ENCODE data around the gene ACAD8.

Gene ACAD8

DNA sequence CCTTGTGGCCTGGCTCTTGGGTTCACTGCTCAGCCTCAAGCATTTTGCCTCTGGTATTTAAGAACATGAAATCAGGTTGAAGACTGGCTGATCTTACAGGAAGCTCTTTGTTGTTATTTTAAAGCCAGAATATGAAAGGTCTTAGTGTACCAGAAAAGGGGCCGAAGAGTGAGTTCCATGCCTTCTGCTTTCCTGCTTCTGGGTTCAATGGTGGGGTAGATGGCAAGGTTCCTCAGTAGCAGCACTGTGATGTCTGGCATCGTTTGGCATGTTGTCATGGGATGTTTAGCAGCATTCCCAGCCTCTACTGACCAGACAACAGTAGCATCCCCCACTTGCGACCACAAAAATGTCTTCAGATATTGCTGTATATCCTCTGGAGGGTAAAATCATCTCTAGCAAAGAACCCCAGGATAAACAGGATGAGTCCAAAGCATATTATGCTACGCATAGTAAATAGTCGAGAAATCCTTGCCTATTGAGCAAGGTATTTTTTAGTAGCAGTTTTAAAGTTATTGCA is 26.5 kb upstream of the ACAD8 start:
- Histone ChIP-seq H3K27ac (ENCODE audit: low read depth, low read length) (no peak overlapping the region), H3K4me1 (ENCODE audit: control insufficient read depth in 1 of 2, insufficient read depth in 2 of 2, low read length in 2 of 2) (peaks cover 31 to 35% of the 10 kb centered on the region in 2 donors), H3K4me3 (ENCODE audit: low read depth in 1 of 2, low read length in 2 of 2) (no peak overlapping the region), H3K27me3 (ENCODE audit: control insufficient read depth in 1 of 2, insufficient read depth in 2 of 2, low read length in 2 of 2) (no peaks in the 10 kb centered on the region), H3K36me3 (ENCODE audit: control insufficient read depth in 1 of 2, insufficient read depth in 2 of 2, low read length in 2 of 2) (peaks cover 0 to 6% of the 10 kb centered on the region in 2 donors), H3K9me3 (ENCODE audit: control insufficient read depth in 1 of 2, low read length in 2 of 2) (no peaks in the 10 kb centered on the region), H3K9ac (ENCODE audit: low read depth in 1 of 2, low read length in 2 of 2) (no peak overlapping the region)

DNA sequence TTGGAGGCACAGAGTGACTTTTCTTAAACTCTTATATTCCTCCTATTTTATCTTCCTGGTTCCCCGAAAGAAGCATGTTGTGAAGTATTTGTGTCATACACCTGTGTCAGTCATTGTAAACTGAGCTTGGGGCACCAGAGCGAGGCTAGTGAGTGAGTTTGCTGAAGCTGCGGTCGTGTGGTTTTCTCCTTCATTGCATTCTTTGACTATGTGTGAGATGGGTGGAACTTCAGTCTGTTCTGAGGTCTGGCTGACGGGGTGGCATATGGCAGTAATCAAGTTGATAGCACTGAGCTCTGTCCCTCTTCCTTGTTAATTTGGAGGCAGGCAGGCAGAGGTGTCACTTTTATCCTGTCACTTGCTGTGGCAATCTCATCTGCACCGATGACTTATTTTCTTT is 24.7 kb upstream of the ACAD8 start:
- Histone ChIP-seq H3K27ac (ENCODE audit: low read depth, low read length) (no peak overlapping the region), H3K4me3 (ENCODE audit: low read depth in 1 of 2, low read length in 2 of 2) (no peak overlapping the region), H3K36me3 (ENCODE audit: control insufficient read depth in 1 of 2, insufficient read depth in 2 of 2, low read length in 2 of 2) (peaks cover 0 to 6% of the 10 kb centered on the region in 2 donors), H3K4me1 (ENCODE audit: control insufficient read depth in 1 of 2, insufficient read depth in 2 of 2, low read length in 2 of 2) (peaks cover 18 to 21% of the 10 kb centered on the region in 2 donors), H3K9me3 (ENCODE audit: control insufficient read depth in 1 of 2, low read length in 2 of 2) (no peaks in the 10 kb centered on the region), H3K9ac (ENCODE audit: low read depth in 1 of 2, low read length in 2 of 2) (no peak overlapping the region), H3K27me3 (ENCODE audit: control insufficient read depth in 1 of 2, insufficient read depth in 2 of 2, low read length in 2 of 2) (no peaks in the 10 kb centered on the region)

GRCh38 chr11:134229126-134229790 is 24.1 kb upstream of the ACAD8 start:
- Histone ChIP-seq H3K4me3 (ENCODE audit: low read depth in 1 of 2, low read length in 2 of 2) (no peak overlapping the region), H3K27ac (ENCODE audit: low read depth, low read length) (no peak overlapping the region), H3K9me3 (ENCODE audit: control insufficient read depth in 1 of 2, low read length in 2 of 2) (no peaks in the 10 kb centered on the region), H3K36me3 (ENCODE audit: control insufficient read depth in 1 of 2, insufficient read depth in 2 of 2, low read length in 2 of 2) (peaks cover 0 to 6% of the 10 kb centered on the region in 2 donors), H3K27me3 (ENCODE audit: control insufficient read depth in 1 of 2, insufficient read depth in 2 of 2, low read length in 2 of 2) (no peaks in the 10 kb centered on the region), H3K4me1 (ENCODE audit: control insufficient read depth in 1 of 2, insufficient read depth in 2 of 2, low read length in 2 of 2) (peaks cover 18 to 21% of the 10 kb centered on the region in 2 donors), H3K9ac (ENCODE audit: low read depth in 1 of 2, low read length in 2 of 2) (no peak overlapping the region)

GRCh38 chr11:134230339-134230738 is 23.0 kb upstream of the ACAD8 start:
- Histone ChIP-seq H3K9me3 (ENCODE audit: control insufficient read depth in 1 of 2, low read length in 2 of 2) (no peaks in the 10 kb centered on the region), H3K9ac (ENCODE audit: low read depth in 1 of 2, low read length in 2 of 2) (peak overlapping the region in 1 of 2 donors; percentile 7), H3K36me3 (ENCODE audit: control insufficient read depth in 1 of 2, insufficient read depth in 2 of 2, low read length in 2 of 2) (peaks cover 4 to 14% of the 10 kb centered on the region in 2 donors), H3K4me3 (ENCODE audit: low read depth in 1 of 2, low read length in 2 of 2) (no peak overlapping the region), H3K27me3 (ENCODE audit: control insufficient read depth in 1 of 2, insufficient read depth in 2 of 2, low read length in 2 of 2) (no peaks in the 10 kb centered on the region), H3K27ac (ENCODE audit: low read depth, low read length) (no peak overlapping the region), H3K4me1 (ENCODE audit: control insufficient read depth in 1 of 2, insufficient read depth in 2 of 2, low read length in 2 of 2) (peaks cover 18 to 21% of the 10 kb centered on the region in 2 donors)

- Histone ChIP-seq H3K27ac (ENCODE audit: low read depth, low read length) (no peak overlapping the region), H3K36me3 (ENCODE audit: control insufficient read depth in 1 of 2, insufficient read depth in 2 of 2, low read length in 2 of 2) (peaks cover 8 to 19% of the 10 kb centered on the region in 2 donors), H3K27me3 (ENCODE audit: control insufficient read depth in 1 of 2, insufficient read depth in 2 of 2, low read length in 2 of 2) (no peaks in the 10 kb centered on the region), H3K9me3 (ENCODE audit: control insufficient read depth in 1 of 2, low read length in 2 of 2) (no peaks in the 10 kb centered on the region), H3K9ac (ENCODE audit: low read depth in 1 of 2, low read length in 2 of 2) (no peak overlapping the region), H3K4me1 (ENCODE audit: control insufficient read depth in 1 of 2, insufficient read depth in 2 of 2, low read length in 2 of 2) (peaks cover 4 to 5% of the 10 kb centered on the region in 2 donors), H3K4me3 (ENCODE audit: low read depth in 1 of 2, low read length in 2 of 2) (no peak overlapping the region)
Measured at GRCh38 chr11:134231958-134232659, 21.3 kb upstream of the ACAD8 start.

DNA sequence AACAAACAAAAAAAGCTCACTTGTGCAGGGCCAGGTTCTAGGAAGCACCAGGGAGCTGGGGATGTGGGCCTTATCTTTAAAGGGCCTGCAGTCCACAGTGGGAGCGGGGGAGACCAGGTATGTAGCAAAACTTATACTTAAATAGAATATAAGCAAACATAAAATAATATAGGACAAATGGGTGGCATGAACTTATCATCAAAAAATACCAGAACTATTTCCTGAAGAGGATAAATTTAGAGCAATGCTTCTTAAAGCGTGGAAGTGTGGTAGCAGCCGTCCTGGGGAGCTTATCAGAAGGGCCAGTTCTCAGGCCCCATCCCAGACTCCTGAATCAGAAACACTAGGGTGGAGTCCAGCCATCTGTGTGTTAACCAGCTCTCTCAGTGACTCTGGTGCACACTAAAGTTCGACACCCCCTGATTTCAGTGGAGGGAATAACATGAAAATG is 19.6 kb upstream of the ACAD8 start:
- peaks cover under 1 to 5% of the 10 kb centered on the region in 2 donors for H3K4me1 ChIP-seq (ENCODE audit: control insufficient read depth in 1 of 2, insufficient read depth in 2 of 2, low read length in 2 of 2)
- H3K9me3 ChIP-seq (ENCODE audit: control insufficient read depth in 1 of 2, low read length in 2 of 2), result no peaks in the 10 kb centered on the region
- no peak overlapping the region for H3K27ac ChIP-seq (ENCODE audit: low read depth, low read length)
- H3K4me3 ChIP-seq (ENCODE audit: low read depth in 1 of 2, low read length in 2 of 2), result no peak overlapping the region
- H3K36me3 ChIP-seq (ENCODE audit: control insufficient read depth in 1 of 2, insufficient read depth in 2 of 2, low read length in 2 of 2), result peaks cover 8 to 23% of the 10 kb centered on the region in 2 donors
- H3K27me3 ChIP-seq (ENCODE audit: control insufficient read depth in 1 of 2, insufficient read depth in 2 of 2, low read length in 2 of 2), result no peaks in the 10 kb centered on the region
- H3K9ac ChIP-seq (ENCODE audit: low read depth in 1 of 2, low read length in 2 of 2), result no peak overlapping the region

DNA sequence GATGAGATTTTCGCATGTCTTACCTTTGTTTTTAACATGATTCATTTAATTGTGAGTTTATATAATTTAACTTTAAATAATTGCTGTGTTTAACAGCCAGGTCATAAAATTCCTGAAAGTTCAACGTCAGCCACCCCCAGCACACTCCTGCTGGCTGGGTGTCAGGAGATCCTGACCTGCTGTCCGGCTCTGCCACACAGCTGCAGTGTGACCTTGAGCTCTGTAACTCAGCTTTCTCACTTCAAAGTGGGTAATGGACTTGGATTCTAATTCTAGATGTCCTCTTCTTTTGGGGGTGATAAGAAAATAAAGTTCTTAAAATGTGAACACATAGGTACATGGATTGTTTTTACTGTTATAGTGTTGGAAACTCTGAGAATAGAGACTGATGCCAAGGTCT is 18.0 kb upstream of the ACAD8 start:
- no peak overlapping the region for H3K9ac ChIP-seq (ENCODE audit: low read depth in 1 of 2, low read length in 2 of 2)
- H3K4me1 ChIP-seq (ENCODE audit: control insufficient read depth in 1 of 2, insufficient read depth in 2 of 2, low read length in 2 of 2), result peaks cover 0 to 2% of the 10 kb centered on the region in 2 donors
- H3K27me3 ChIP-seq (ENCODE audit: control insufficient read depth in 1 of 2, insufficient read depth in 2 of 2, low read length in 2 of 2), result no peaks in the 10 kb centered on the region
- H3K27ac ChIP-seq (ENCODE audit: low read depth, low read length), result no peak overlapping the region
- no peak overlapping the region for H3K4me3 ChIP-seq (ENCODE audit: low read depth in 1 of 2, low read length in 2 of 2)
- H3K9me3 ChIP-seq (ENCODE audit: control insufficient read depth in 1 of 2, low read length in 2 of 2), result no peaks in the 10 kb centered on the region
- peaks cover 21 to 36% of the 10 kb centered on the region in 2 donors for H3K36me3 ChIP-seq (ENCODE audit: control insufficient read depth in 1 of 2, insufficient read depth in 2 of 2, low read length in 2 of 2)

DNA sequence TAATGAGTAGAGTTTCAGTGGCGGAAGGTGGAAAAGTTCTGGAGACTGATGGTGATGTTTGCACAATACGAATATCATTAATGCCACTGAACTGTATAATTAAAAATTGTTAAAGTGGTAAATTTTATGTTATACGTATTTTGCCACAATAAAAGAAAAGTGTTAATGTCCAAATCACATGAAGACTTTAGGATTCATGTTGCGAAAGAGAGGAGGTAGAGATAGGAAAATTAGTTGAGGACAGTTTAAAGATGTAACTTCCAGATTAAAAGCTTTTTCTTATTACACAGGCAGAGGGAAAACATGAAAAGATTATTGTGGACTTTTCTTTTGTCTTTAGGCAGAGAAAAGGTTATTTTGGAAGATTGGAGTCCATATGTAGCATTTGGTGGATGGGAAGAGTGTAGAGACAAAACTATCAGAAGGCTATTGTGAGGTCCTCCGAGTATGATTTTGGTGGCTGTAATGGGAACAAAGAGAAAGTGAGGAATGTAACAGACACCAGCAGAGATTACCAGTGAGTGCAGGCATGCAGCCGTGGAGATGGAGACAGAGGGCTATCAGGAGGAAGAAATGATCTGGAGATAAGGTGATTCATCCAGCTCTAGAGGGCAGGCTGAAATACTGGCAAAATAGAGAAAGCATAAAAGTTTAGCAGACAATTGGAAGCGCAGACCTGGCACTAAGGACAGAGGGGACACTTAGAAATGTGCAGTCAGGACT is 16.4 kb upstream of the ACAD8 start:
- H3K4me3 ChIP-seq (ENCODE audit: low read depth in 1 of 2, low read length in 2 of 2), result no peak overlapping the region
- no peaks in the 10 kb centered on the region for H3K9me3 ChIP-seq (ENCODE audit: control insufficient read depth in 1 of 2, low read length in 2 of 2)
- no peak overlapping the region for H3K9ac ChIP-seq (ENCODE audit: low read depth in 1 of 2, low read length in 2 of 2)
- H3K27ac ChIP-seq (ENCODE audit: low read depth, low read length), result no peak overlapping the region
- no peaks in the 10 kb centered on the region for H3K4me1 ChIP-seq (ENCODE audit: control insufficient read depth in 1 of 2, insufficient read depth in 2 of 2, low read length in 2 of 2)
- peaks cover 29 to 46% of the 10 kb centered on the region in 2 donors for H3K36me3 ChIP-seq (ENCODE audit: control insufficient read depth in 1 of 2, insufficient read depth in 2 of 2, low read length in 2 of 2)
- H3K27me3 ChIP-seq (ENCODE audit: control insufficient read depth in 1 of 2, insufficient read depth in 2 of 2, low read length in 2 of 2), result no peaks in the 10 kb centered on the region

DNA sequence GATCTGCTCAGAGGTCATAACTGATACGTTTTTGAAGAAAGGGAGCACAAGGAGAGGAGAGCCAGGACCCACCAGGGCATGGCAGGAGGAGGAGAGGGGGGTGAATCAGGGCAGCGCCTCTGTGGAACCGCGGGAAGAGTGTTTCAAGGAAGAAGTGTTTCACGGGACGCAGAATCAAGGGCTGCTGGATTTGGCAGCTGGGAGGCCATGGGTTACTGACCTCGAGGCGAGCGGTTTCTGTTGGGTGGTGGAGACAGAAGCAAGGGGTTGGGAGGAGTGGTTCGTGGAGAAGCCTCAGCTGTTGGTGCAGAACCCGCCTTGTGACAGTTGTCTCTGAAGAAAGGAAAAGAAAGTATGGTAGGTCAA is 15.8 kb upstream of the ACAD8 start:
- Histone ChIP-seq H3K4me1 (ENCODE audit: control insufficient read depth in 1 of 2, insufficient read depth in 2 of 2, low read length in 2 of 2) (no peaks in the 10 kb centered on the region), H3K27ac (ENCODE audit: low read depth, low read length) (no peak overlapping the region), H3K9ac (ENCODE audit: low read depth in 1 of 2, low read length in 2 of 2) (no peak overlapping the region), H3K4me3 (ENCODE audit: low read depth in 1 of 2, low read length in 2 of 2) (no peak overlapping the region), H3K27me3 (ENCODE audit: control insufficient read depth in 1 of 2, insufficient read depth in 2 of 2, low read length in 2 of 2) (no peaks in the 10 kb centered on the region), H3K36me3 (ENCODE audit: control insufficient read depth in 1 of 2, insufficient read depth in 2 of 2, low read length in 2 of 2) (peaks cover 35 to 51% of the 10 kb centered on the region in 2 donors), H3K9me3 (ENCODE audit: control insufficient read depth in 1 of 2, low read length in 2 of 2) (no peaks in the 10 kb centered on the region)

DNA sequence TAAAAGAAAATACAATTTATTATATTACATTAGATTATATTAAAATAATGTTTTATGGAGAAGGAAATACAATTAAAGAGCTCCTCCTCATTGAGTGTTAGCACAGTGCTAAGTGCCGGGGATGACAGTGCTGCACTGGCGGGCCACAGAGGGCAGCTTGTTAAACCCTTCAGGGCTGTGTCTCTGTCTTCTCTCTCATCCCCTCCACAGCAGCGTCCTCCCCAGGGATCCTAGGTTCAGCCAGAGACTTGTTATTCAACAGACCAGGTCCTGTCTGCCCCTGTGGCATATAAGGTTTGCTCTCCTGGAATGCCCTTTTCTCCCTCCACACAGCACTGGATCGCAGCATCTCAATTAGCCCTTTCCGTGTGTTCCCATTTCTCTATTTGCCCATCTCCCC is 14.4 kb upstream of the ACAD8 start:
- Histone ChIP-seq H3K4me3 (ENCODE audit: low read depth in 1 of 2, low read length in 2 of 2) (no peak overlapping the region), H3K27ac (ENCODE audit: low read depth, low read length) (no peak overlapping the region), H3K36me3 (ENCODE audit: control insufficient read depth in 1 of 2, insufficient read depth in 2 of 2, low read length in 2 of 2) (peaks cover 48 to 66% of the 10 kb centered on the region in 2 donors), H3K27me3 (ENCODE audit: control insufficient read depth in 1 of 2, insufficient read depth in 2 of 2, low read length in 2 of 2) (no peaks in the 10 kb centered on the region), H3K9ac (ENCODE audit: low read depth in 1 of 2, low read length in 2 of 2) (no peak overlapping the region), H3K9me3 (ENCODE audit: control insufficient read depth in 1 of 2, low read length in 2 of 2) (no peaks in the 10 kb centered on the region), H3K4me1 (ENCODE audit: control insufficient read depth in 1 of 2, insufficient read depth in 2 of 2, low read length in 2 of 2) (no peaks in the 10 kb centered on the region)
